Duodenal mucosa (tissue), 2 donors: ENCODE data around the gene VTCN1.

Experiments
- H3K27ac ChIP-seq: one replicate; pipeline ENCODE4 v1.7.0; 2013; ENCODE audit warnings: low read depth, low read length
- H3K27me3 ChIP-seq, 2 donors: one replicate each; pipeline ENCODE4 v1.7.0; 2013; ENCODE audit warnings: low read length in 2 of 2, control low read depth in 1 of 2; ENCODE audit not compliant: insufficient read depth in 2 of 2, control insufficient read depth in 1 of 2
- H3K36me3 ChIP-seq, 2 donors: one replicate each; pipeline ENCODE4 v1.7.0; 2013; ENCODE audit warnings: low read length in 2 of 2, control low read depth in 1 of 2; ENCODE audit not compliant: insufficient read depth in 2 of 2, control insufficient read depth in 1 of 2
- H3K4me1 ChIP-seq, 2 donors: one replicate each; pipeline ENCODE4 v1.7.0; 2013; ENCODE audit warnings: low read length in 2 of 2, control low read depth in 1 of 2; ENCODE audit not compliant: insufficient read depth in 2 of 2, control insufficient read depth in 1 of 2
- H3K4me3 ChIP-seq, 2 donors: one replicate each; pipeline ENCODE4 v1.7.0; 2013; ENCODE audit warnings: low read length in 2 of 2, low read depth in 1 of 2
- H3K9ac ChIP-seq, 2 donors: one replicate each; pipeline ENCODE4 v1.7.0; 2013; ENCODE audit warnings: low read length in 2 of 2, low read depth in 1 of 2
- H3K9me3 ChIP-seq, 2 donors: one replicate each; pipeline ENCODE4 v1.7.0; 2013; ENCODE audit warnings: low read length in 2 of 2, control low read depth in 1 of 2; ENCODE audit not compliant: control insufficient read depth in 1 of 2

The VTCN1 gene

DNA sequence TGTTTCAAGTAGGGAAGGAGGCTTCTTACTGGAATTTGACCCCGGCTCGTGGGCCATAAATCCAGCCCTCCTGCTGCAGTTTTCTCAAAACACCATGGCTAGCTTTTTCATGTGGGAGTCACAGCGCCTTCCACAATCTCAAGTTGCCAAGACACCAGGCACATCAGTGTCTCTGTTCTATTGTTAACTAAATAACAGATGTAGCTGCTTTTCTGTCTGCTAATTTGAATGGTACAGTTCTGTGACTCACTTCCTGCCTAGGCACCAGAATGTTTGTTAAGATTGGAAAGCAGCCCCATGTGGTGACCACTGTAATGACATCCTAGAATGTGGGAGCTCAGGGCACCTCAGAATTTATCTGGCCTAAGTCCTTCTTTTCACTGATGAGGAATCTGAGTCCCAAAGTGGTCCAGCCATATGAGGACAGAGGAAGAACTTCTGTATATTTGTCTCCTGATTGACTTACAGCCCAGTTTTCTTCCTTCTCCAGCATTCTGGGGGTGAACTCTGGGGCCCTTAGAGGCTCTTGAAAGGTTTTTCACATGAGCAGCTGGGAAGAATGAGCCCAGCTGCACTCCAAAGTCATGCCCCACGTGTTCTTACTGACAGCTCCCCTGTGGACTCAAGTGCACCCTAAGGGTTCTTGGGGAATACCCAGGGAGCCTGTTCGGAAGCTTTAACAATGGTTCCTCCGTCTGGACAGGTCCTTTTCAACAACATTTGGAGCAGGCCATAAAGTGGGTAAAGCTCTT is 116.7 kb downstream of the VTCN1 start:
- Histone ChIP-seq H3K4me3 (no peak overlapping the region), H3K27me3 (no peaks in the 10 kb centered on the region), H3K9me3 (no peaks in the 10 kb centered on the region), H3K36me3 (peaks cover 16 to 40% of the 10 kb centered on the region in 2 donors), H3K9ac (no peak overlapping the region), H3K4me1 (peaks cover 17 to 38% of the 10 kb centered on the region in 2 donors), H3K27ac (no peak overlapping the region)
